Caki2 (cell line): ENCODE measurements around the gene EXOC3L4. TPM values are rescaled to one million over a fixed set of nuclear protein-coding genes. Genes with fewer than 3 reads are reported as not detected.

Experiments used
- DNase-seq: peaks from one replicate; pipeline ENCODE4 v3.0.0-alpha.2; 2015; ENCODE audit warnings: low read depth
- in situ Hi-C: cut with HindIII; loops from 2 replicates; pipeline ENCODE4 v1.10.0; 2016; ENCODE audit warnings: low sequenced_read_pairs, low pct_unique_long_range_greater_than_20kb, mixed read lengths
- total RNA-seq: library from RNA; depleted of rRNA; stranded (reverse); fragments of >200 nt; shearing (Covaris generic); gene quantifications from 2 replicates; pipeline ENCODE4 v1.2.3, GENCODE V29; 2014; ENCODE audit warnings: low replicate concordance; rRNA removed

The EXOC3L4 gene
- total RNA-seq, 1 experiment from 2014 or later, result 0.98 TPM

GRCh38 chr14:103155826-103156394 is 61.4 kb downstream of the EXOC3L4 start:
- in situ Hi-C loops, result no loop called here
- DNase-seq, result no peak

GRCh38 chr14:103156651-103157378 is 62.3 kb downstream of the EXOC3L4 start:
- in situ Hi-C loops, result no loop called here
- no peak for DNase-seq

- in situ Hi-C loops, result no loop called here
- no peak for DNase-seq
Observed at GRCh38 chr14:103157969-103158368, 63.4 kb downstream of the EXOC3L4 start.

GRCh38 chr14:103158688-103159087 is 64.2 kb downstream of the EXOC3L4 start:
- in situ Hi-C loops, result no loop called here
- no peak for DNase-seq

Other genes starting within 250 kb of the EXOC3L4 start
- gene AMN, start 172.1 kb upstream of the EXOC3L4 start, total RNA-seq, result 0.41 and 1.5 TPM in 2 replicates
- 7.5 and 12.9 TPM in 2 replicates for gene CDC42BPB, start 37.2 kb upstream of the EXOC3L4 start, total RNA-seq
- gene LBHD2, start 10.5 kb upstream of the EXOC3L4 start, total RNA-seq, result 7.5 TPM in 1 of 2 replicates, not detected in the other
- 124 and 157 TPM in 2 replicates for gene TNFAIP2, start 28.7 kb downstream of the EXOC3L4 start, total RNA-seq
- gene EIF5, start 239.5 kb downstream of the EXOC3L4 start, total RNA-seq, result 133 and 141 TPM in 2 replicates